H9 (cell line): ENCODE data around the gene COA8. TPM values are rescaled to one million over a fixed set of nuclear protein-coding genes. Genes with fewer than 3 reads are reported as not detected.
A peak's percentile ranks its signal among the peaks of the same experiment; 100 is the strongest.

Experiments
- DNase-seq: peaks from one replicate; pipeline ENCODE4 v3.0.0-alpha.2; 2017
- H2AFZ ChIP-seq: one replicate; pipeline ENCODE4 v1.6.1; 2013; ENCODE audit warnings: mild to moderate bottlenecking, low read length, control low read depth, moderate library complexity
- H2AK5ac ChIP-seq: 2 replicates; pipeline ENCODE4 v1.6.1; 2013; ENCODE audit warnings: low read length, control low read depth, mixed read lengths; ENCODE audit not compliant: insufficient read length
- H2BK120ac ChIP-seq: one replicate; pipeline ENCODE4 v1.6.1; 2013; ENCODE audit warnings: low read depth, mild to moderate bottlenecking, low read length, control low read depth, inconsistent platforms; ENCODE audit not compliant: poor library complexity, severe bottlenecking
- H2BK12ac ChIP-seq: 2 replicates; pipeline ENCODE4 v1.6.1; 2013; ENCODE audit warnings: low read length, control low read depth, mixed read lengths, low read depth; ENCODE audit not compliant: insufficient read length
- H2BK15ac ChIP-seq: 2 replicates; pipeline ENCODE4 v1.6.1; 2013; ENCODE audit warnings: low read depth, low read length, control low read depth
- H2BK20ac ChIP-seq: one replicate; pipeline ENCODE4 v1.6.1; 2013; ENCODE audit warnings: low read depth, mild to moderate bottlenecking, low read length, control low read depth, inconsistent platforms; ENCODE audit not compliant: poor library complexity, severe bottlenecking
- H2BK5ac ChIP-seq: 2 replicates; pipeline ENCODE4 v1.6.1; 2013; ENCODE audit warnings: low read length, control low read depth, mixed read lengths; ENCODE audit not compliant: insufficient read length
- H3K14ac ChIP-seq: 2 replicates; pipeline ENCODE4 v1.6.1; 2013; ENCODE audit warnings: low read length, control low read depth; ENCODE audit not compliant: insufficient read depth
- H3K18ac ChIP-seq: 2 replicates; pipeline ENCODE4 v1.6.1; 2013; ENCODE audit warnings: low read depth, mild to moderate bottlenecking, mixed read lengths, low read length, control low read depth; ENCODE audit not compliant: insufficient read length
- H3K23ac ChIP-seq: 2 replicates; pipeline ENCODE4 v1.6.1; 2013; ENCODE audit warnings: low read length, control low read depth, mixed read lengths, low read depth; ENCODE audit not compliant: insufficient read length
- H3K23me2 ChIP-seq: 2 replicates; pipeline ENCODE4 v1.6.1; 2013; ENCODE audit warnings: low read depth, mild to moderate bottlenecking, mixed read lengths, low read length, control low read depth; ENCODE audit not compliant: insufficient read length, poor library complexity, severe bottlenecking
- H3K27ac ChIP-seq: 2 replicates; pipeline ENCODE4 v1.5.1; 2013; ENCODE audit warnings: low read length, control low read depth, mixed read lengths, low read depth; ENCODE audit not compliant: insufficient read length
- H3K27me3 ChIP-seq: 2 replicates; pipeline ENCODE4 v1.6.1; 2013; ENCODE audit warnings: low read length, control low read depth, inconsistent platforms; ENCODE audit not compliant: insufficient read depth
- H3K4ac ChIP-seq: 2 replicates; pipeline ENCODE4 v1.6.1; 2013; ENCODE audit warnings: low read depth, mild to moderate bottlenecking, control low read depth, inconsistent platforms, low read length, moderate library complexity
- H3K4me1 ChIP-seq: 2 replicates; pipeline ENCODE4 v1.6.1; 2013; ENCODE audit warnings: low read length, control low read depth, inconsistent platforms; ENCODE audit not compliant: insufficient read depth
- H3K4me2 ChIP-seq: 2 replicates; pipeline ENCODE4 v1.6.1; 2013; ENCODE audit warnings: low read length, control low read depth, mixed read lengths; ENCODE audit not compliant: insufficient read length, insufficient read depth
- H3K56ac ChIP-seq: 2 replicates; pipeline ENCODE4 v1.6.1; 2013; ENCODE audit warnings: low read depth, mild to moderate bottlenecking, mixed read lengths, low read length, control low read depth; ENCODE audit not compliant: insufficient read length
- H3K79me1 ChIP-seq: 2 replicates; pipeline ENCODE4 v1.6.1; 2013; ENCODE audit warnings: low read depth, mild to moderate bottlenecking, moderate library complexity, low read length, control low read depth, inconsistent platforms; ENCODE audit not compliant: insufficient read depth, poor library complexity, severe bottlenecking
- H3K79me2 ChIP-seq: 2 replicates; pipeline ENCODE4 v1.6.1; 2013; ENCODE audit warnings: low read length, control low read depth, inconsistent platforms; ENCODE audit not compliant: insufficient read depth
- H3K9ac ChIP-seq: 2 replicates; pipeline ENCODE4 v1.6.1; 2013; ENCODE audit warnings: low read length, control low read depth, mixed read lengths; ENCODE audit not compliant: insufficient read length; ENCODE audit errors: extremely low read depth
- H3K9me3 ChIP-seq: one replicate; pipeline ENCODE4 v1.6.1; 2013; ENCODE audit warnings: low read depth, low read length, inconsistent platforms; ENCODE audit not compliant: control insufficient read depth
- H3T11ph ChIP-seq: one replicate; pipeline ENCODE4 v1.6.1; 2013; ENCODE audit warnings: mild to moderate bottlenecking, low read length, control low read depth, inconsistent platforms
- H4K20me1 ChIP-seq: one replicate; pipeline ENCODE4 v1.6.1; 2013; ENCODE audit not compliant: control insufficient read depth, insufficient read length, insufficient read depth
- H4K5ac ChIP-seq: 2 replicates; pipeline ENCODE4 v1.6.1; 2013; ENCODE audit warnings: low read depth, mild to moderate bottlenecking, mixed read lengths, low read length, control low read depth; ENCODE audit not compliant: insufficient read length
- H4K8ac ChIP-seq: replicated peaks from 2 replicates; pipeline ENCODE4 v1.6.1; 2013; ENCODE audit warnings: low read length, control low read depth, mixed read lengths, low read depth; ENCODE audit not compliant: insufficient read length
- H4K91ac ChIP-seq: 2 replicates; pipeline ENCODE4 v1.6.1; 2013; ENCODE audit warnings: low read depth, mild to moderate bottlenecking, moderate library complexity, mixed read lengths, low read length, control low read depth; ENCODE audit not compliant: insufficient read length
- H3K27ac Mint-ChIP-seq, 3 experiments: 2 replicates in 2 of 3; 3 replicates in 1 of 3; pipeline ENCODE4 v1.8.0; 2020 to 2021; ENCODE audit warnings: mixed read lengths in 3 of 3, mild to moderate bottlenecking in 1 of 3, moderate library complexity in 1 of 3
- H3K27me3 Mint-ChIP-seq: 2 replicates; pipeline ENCODE4 v1.8.0; 2021; ENCODE audit warnings: low read depth, mild to moderate bottlenecking, moderate library complexity, mixed read lengths
- H3K36me3 Mint-ChIP-seq, 3 experiments: 2 replicates in 2 of 3; 3 replicates in 1 of 3; pipeline ENCODE4 v1.8.0; 2020 to 2021; ENCODE audit warnings: low read depth in 3 of 3, mixed read lengths in 3 of 3; ENCODE audit not compliant: insufficient read depth in 1 of 3
- H3K4me1 Mint-ChIP-seq, 2 experiments: 2 replicates each; pipeline ENCODE4 v1.8.0; 2020; ENCODE audit warnings: mixed read lengths in 2 of 2
- H3K4me3 Mint-ChIP-seq, 2 experiments: 2 replicates in 1 of 2; 3 replicates in 1 of 2; pipeline ENCODE4 v1.8.0; 2020 to 2021; ENCODE audit warnings: mild to moderate bottlenecking in 2 of 2, mixed read lengths in 2 of 2, moderate library complexity in 1 of 2
- H3K9me3 Mint-ChIP-seq, 2 experiments: 2 replicates in 1 of 2; 3 replicates in 1 of 2; pipeline ENCODE4 v1.8.0; 2020; ENCODE audit warnings: mild to moderate bottlenecking in 2 of 2, mixed read lengths in 2 of 2, moderate library complexity in 1 of 2
- CTCF ChIP-seq: fragments of 200-600 bp; sonication (generic); conservative IDR thresholded peaks from 3 replicates; pipeline ENCODE4 v1.8.0; 2021; ENCODE audit warnings: antibody characterized with exemption, mild to moderate bottlenecking
- WGBS: extraction: QIAGEN DNeasy Blood & Tissue Kit; methylation state at CpG from one replicate; pipeline ENCODE4 v1.1.7; 2013; ENCODE audit warnings: missing lambda C conversion rate, low lambda C conversion rate, mixed read lengths; ENCODE audit not compliant: insufficient read length; ENCODE audit errors: extremely low coverage; 5-methylcytosine and 5-hydroxymethylcytosine counted together
- total RNA-seq: library from RNA; stranded (reverse); gene quantifications from 2 replicates; pipeline ENCODE4 v1.2.1, GENCODE V29; 2021

COA8 gene
- total RNA-seq, 1 experiment from 2014 or later: 45.5 TPM

GRCh38 chr14:103527408-103528145, 35.2 kb upstream of the COA8 start:
- no peak for DNase-seq
- Histone ChIP-seq H3K23me2 (peaks cover 14% of the 10 kb centered on the region), H3K27ac (no peak overlapping the region), H3K79me1 (peaks cover 13% of the 10 kb centered on the region), H2AFZ (no peak overlapping the region), H2BK5ac (no peak overlapping the region), H3K56ac (no peak overlapping the region), H2AK5ac (no peak overlapping the region), H4K8ac (no peak overlapping the region), H4K5ac (no peak overlapping the region), H4K91ac (no peak overlapping the region), H3K4me2 (no peak overlapping the region), H3K4me1 (no peaks in the 10 kb centered on the region; the same call in 1 of the 2 replicates), H3K79me2 (peaks cover 10% of the 10 kb centered on the region; the same call in 1 of the 2 replicates), H2BK15ac (no peak overlapping the region), H3K4ac (no peak overlapping the region), H3K23ac (no peak overlapping the region), H3K27me3 (peaks cover 7% of the 10 kb centered on the region; the same call in 1 of the 2 replicates), H2BK12ac (no peak overlapping the region), H3K14ac (no peak overlapping the region), H3K18ac (no peak overlapping the region), H2BK20ac (no peak overlapping the region), H4K20me1 (peaks cover 4% of the 10 kb centered on the region), H3T11ph (no peak overlapping the region), H3K9ac (no peak overlapping the region), H3K9me3 (no peaks in the 10 kb centered on the region), H2BK120ac (no peak overlapping the region)
- H3K27ac Mint-ChIP-seq: peak overlapping the region in 2 of 3 experiments; percentile 28 to 44; a peak in 3 of 7 replicates
- H3K9me3 Mint-ChIP-seq: peaks cover 4 to 5% of the 10 kb centered on the region in 2 experiments; a peak in 4 of 5 replicates
- H3K4me1 Mint-ChIP-seq: peaks cover 18 to 41% of the 10 kb centered on the region in 2 experiments
- H3K4me3 Mint-ChIP-seq: peak overlapping the region; percentile 62 to 91
- peaks cover 1 to 8% (median 4%) of the 10 kb centered on the region in 3 experiments; a peak in 5 of 7 replicates for H3K36me3 Mint-ChIP-seq
- peaks cover 35% of the 10 kb centered on the region for H3K27me3 Mint-ChIP-seq
- WGBS: no CpG with 5 or more reads among the region's 14 CpGs
- TF ChIP-seq CTCF: no peak
